Loucy (cell line): Measurements from ENCODE around the gene CCDC188.

Experiments
- EZH2phosphoT487 ChIP-seq: fragments of 200-600 bp; IDR thresholded peaks from 2 replicates; pipeline ENCODE4 v1.6.1; 2018; ENCODE audit warnings: antibody characterized with exemption, mild to moderate bottlenecking, moderate library complexity, borderline replicate concordance
- TF ChIP-seq, protein P1 (sequence below): fragments of 200-600 bp; sonication (generic); conservative IDR thresholded peaks from 2 replicates; pipeline ENCODE4 v1.5.1; 2014; ENCODE audit warnings: mild to moderate bottlenecking, antibody characterized with exemption, low read length

DNA sequence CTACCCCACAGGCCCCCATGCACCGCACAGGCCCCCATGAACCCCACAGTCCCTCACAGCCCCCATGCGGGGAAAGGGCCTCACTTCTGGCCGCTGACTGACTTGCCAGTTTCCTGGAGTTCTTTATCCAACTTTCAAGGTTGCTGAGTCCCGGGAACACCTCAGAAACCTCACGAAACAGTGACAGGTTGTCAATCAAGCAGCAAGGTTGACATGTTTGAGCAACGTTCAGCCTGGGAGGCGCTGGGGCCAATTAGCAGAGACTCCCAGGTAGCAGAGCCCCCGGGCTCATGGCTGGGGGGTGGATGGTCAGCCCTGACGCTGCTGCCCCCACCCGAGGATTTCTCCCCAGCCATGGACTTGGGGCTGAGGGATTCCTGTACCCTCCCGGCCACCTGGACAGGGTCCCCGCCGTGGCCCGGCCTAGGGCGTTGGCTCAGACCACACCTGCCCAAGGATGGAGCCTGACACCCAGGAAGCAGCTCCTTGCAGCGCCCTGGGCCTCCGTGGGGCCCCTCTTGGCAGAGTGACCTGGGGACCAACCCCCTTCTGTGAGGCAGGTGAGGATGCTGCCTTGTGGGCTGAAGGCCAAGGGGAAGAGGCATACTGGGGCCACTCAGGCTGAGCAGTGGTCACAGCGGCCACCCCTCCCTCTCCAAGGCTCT lies 33.8 kb upstream of the CCDC188 start:
- TF ChIP-seq, protein P1, sequence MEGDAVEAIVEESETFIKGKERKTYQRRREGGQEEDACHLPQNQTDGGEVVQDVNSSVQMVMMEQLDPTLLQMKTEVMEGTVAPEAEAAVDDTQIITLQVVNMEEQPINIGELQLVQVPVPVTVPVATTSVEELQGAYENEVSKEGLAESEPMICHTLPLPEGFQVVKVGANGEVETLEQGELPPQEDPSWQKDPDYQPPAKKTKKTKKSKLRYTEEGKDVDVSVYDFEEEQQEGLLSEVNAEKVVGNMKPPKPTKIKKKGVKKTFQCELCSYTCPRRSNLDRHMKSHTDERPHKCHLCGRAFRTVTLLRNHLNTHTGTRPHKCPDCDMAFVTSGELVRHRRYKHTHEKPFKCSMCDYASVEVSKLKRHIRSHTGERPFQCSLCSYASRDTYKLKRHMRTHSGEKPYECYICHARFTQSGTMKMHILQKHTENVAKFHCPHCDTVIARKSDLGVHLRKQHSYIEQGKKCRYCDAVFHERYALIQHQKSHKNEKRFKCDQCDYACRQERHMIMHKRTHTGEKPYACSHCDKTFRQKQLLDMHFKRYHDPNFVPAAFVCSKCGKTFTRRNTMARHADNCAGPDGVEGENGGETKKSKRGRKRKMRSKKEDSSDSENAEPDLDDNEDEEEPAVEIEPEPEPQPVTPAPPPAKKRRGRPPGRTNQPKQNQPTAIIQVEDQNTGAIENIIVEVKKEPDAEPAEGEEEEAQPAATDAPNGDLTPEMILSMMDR: no peak
- TF ChIP-seq EZH2phosphoT487: no peak
